Stimulated activated naive CD4-positive, alpha-beta T cell (primary cell): ENCODE measurements around the gene SLC35F3.
A peak's percentile ranks its signal among the peaks of the same experiment; 100 is the strongest.
"Not testable (repeated sequence)": the region's sequence is repeated elsewhere in the genome, so short reads cannot be mapped to it uniquely, and the experiment has no call there.

Experiments
- DNase-seq, 6 experiments: peaks; one replicate each; lab custom pipeline; 2025; lab: John Stamatoyannopoulos, UW

Gene SLC35F3

GRCh38 chr1:234197839-234198238 is 293.4 kb downstream of the SLC35F3 start:
- no peak for DNase-seq

GRCh38 chr1:234199476-234200127 is 295.1 kb downstream of the SLC35F3 start:
- DNase-seq = no peak

- DNase-seq = no peak
Measured at GRCh38 chr1:234200566-234200965, 296.1 kb downstream of the SLC35F3 start.

- DNase-seq = no peak
Measured at GRCh38 chr1:234201600-234201999, 297.1 kb downstream of the SLC35F3 start.

GRCh38 chr1:234205966-234206365 is 301.5 kb downstream of the SLC35F3 start:
- DNase-seq = no peak

DNA sequence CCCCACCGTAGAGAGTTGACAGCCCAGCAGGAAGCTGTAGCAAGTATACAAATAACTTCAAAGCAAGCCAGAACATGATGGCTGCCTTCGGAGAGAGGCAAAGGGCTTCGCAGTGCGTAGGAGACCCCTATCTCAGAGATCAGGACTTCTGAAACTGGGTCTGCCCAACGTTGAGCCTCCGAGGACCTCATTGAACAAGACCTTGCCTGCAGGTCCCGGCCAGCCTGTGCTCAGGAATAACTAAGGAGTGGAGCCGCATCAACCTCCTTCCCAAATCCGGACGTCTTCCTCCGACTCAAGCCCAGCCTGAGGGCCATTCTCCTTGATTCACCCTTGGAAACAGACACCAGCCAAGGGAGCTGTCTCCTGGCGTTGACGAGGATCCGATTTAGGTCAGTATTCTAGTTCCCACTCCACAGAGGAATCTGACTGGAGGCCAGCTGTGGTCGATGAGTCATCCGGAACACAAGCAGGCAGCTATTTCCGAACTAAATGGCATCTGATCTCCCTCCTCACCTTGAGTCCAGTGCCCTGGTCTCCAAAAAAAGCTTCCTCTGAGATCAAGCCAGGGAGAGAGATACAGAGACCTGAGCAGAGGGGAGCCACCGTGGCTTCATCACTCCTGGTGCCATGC is 302.3 kb downstream of the SLC35F3 start:
- DNase-seq = no peak

- DNase-seq = no peak
Measured at GRCh38 chr1:234208351-234208750, 303.9 kb downstream of the SLC35F3 start.

- DNase-seq = no peak
Measured at GRCh38 chr1:234208791-234209190, 304.3 kb downstream of the SLC35F3 start.

GRCh38 chr1:234210429-234210828 is 306.0 kb downstream of the SLC35F3 start:
- DNase-seq = not testable (repeated sequence)

- DNase-seq = not testable (repeated sequence)
Measured at GRCh38 chr1:234211855-234212254, 307.4 kb downstream of the SLC35F3 start.

DNA sequence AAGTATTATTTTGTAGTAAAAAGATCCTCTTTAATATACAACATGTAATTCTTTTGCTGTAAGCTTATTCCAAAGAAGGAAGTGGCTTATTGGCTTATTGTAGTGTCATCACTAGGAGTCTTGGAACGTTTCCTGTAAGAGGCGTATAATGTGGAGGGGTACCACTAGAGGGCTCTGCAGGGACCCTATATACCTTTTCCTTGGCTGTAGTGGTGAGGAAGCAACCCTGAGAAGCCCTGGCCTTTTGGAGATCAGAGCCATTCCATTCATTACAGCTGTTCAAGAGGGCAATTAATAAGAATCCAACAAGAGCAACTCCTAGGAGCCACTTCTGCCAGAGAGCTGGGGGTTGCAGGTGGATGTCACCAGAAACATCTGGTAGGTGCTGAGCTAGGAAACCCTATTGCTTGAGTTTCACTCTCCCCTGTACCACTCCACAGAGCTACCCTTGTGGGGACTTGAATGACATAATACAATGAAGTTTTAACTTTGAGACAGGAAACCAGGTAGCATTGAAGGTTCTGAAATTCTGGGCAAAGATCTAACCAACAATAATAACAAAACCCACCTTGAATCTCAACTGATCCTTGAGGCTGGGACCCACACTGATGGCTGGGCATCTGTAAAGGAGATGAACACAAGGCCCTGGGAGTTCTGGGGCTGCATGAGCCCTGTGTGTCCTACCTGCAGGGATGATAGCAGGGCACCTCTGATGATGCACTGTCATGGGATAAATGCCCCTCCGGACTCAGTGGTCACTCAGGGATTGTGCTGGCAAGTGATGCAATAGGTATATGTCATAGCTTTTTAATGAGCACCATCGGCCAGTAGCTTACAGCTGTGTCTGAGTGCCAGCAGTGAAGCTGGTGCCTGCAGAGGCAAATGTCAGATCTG is 308.5 kb downstream of the SLC35F3 start:
- peak in 3 of 6 experiments; percentile 7 to 43 (median 28) for DNase-seq

DNA sequence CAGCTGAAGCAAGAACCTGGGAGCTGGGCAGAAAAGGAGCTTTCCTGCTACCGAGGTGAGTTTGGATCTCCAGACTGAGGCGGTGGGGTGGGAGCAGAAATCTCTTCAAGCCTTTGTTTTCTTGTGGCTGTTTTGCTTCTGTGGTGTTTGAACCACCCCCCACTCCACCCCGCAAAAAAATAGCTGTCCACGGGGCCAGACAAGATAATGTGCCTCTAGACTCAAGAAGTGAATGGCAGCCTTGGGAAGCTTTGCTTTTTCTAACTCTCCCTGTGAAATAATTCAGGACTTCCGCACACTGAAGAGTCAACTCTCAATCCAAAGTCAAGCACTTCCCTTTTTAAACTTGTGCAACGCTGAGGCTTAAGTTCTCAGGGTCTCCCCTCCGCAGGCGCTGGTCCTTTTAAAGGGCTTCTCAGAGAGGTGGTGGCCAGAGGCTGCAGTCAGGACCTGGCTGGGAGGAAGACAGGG is 309.2 kb downstream of the SLC35F3 start:
- peak in 1 of 6 experiments; percentile 57 for DNase-seq

DNA sequence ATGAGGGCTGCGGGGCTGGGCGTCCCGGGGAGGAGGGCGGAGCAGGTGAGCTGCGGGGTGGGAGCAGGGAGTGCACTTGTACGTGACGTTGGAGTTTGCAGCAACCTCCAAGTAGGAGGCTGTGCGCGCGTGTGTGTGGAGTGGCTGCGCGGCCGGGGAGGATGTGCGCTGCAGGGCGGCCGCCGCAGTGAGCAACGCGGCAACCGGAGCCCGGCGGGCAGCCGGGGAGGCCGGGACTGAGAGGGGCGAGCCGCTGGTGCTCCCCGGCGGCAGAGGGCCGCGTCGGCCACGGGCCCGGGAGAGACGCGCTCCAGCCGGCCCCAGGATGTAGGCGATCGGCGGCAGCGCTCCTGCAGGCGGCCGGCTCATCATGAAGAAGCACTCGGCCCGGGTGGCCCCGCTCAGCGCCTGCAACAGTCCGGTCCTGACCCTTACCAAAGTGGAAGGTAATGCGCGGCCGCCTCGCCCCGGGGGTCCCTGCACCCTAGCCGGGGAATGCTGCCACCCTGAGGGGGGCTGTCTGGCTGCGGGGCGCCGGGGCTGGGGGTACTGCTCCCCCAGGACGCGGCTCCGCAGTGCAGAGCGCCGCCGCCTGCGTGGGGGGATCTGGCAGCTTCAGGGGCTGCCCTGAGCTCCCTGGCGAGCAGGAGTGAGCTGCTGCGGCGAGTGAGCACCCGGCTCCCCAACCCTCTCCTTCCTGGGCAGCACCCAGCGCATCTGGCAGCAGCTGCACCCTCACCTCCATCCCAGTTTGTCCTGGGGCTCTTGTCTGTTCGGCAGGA is 309.8 kb downstream of the SLC35F3 start:
- DNase-seq = peak in 3 of 6 experiments; percentile 15 to 57 (median 31)

GRCh38 chr1:234214911-234215892 is 310.7 kb downstream of the SLC35F3 start:
- DNase-seq = peak in 1 of 6 experiments; percentile 12

- no peak for DNase-seq
Measured at GRCh38 chr1:234216116-234216703, 311.7 kb downstream of the SLC35F3 start.

- DNase-seq = no peak
Measured at GRCh38 chr1:234217316-234217840, 312.9 kb downstream of the SLC35F3 start.

- no peak for DNase-seq
Measured at GRCh38 chr1:234218078-234218477, 313.6 kb downstream of the SLC35F3 start.

DNA sequence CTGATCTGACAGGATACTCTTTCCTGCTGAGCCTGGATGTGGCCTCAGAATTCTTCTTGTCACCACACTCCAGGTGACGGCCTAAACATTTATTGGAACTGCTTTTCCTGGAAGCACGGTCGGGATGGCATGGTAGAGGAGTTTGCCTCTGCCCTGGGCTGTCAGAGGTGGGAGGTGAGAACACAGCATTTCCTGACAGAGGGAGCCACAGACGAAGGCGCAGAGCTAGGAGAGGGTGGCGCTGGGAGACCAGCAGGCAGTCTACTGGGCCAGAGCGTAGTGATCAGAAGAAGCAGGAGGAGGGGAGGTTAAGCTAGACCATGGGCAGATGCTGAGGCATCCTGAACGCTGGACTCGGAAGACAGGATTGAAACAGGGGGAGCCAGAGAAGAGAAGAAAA is 315.2 kb downstream of the SLC35F3 start:
- no peak for DNase-seq

DNA sequence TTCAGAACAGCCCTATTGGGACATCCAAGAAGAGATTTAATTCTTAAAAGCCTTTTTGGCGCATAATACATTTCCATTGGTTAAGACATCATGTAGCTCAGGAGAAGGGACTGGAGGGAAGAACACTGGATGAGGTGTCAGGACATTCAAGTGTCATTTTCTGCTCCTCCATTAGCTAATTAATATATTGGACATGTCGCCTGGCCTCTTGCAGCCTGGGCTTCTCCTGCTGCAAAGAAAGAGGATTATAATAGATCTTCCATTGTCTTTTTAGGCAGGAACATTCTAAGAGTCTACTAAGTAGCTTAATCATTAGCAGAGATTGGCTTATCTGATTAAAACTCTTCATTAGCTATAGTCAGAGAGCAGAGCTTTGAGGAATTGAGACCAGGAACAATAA is 317.1 kb downstream of the SLC35F3 start:
- DNase-seq = no peak
